Measurements from ENCODE around the gene PSAPL1.

Gene PSAPL1

DNA sequence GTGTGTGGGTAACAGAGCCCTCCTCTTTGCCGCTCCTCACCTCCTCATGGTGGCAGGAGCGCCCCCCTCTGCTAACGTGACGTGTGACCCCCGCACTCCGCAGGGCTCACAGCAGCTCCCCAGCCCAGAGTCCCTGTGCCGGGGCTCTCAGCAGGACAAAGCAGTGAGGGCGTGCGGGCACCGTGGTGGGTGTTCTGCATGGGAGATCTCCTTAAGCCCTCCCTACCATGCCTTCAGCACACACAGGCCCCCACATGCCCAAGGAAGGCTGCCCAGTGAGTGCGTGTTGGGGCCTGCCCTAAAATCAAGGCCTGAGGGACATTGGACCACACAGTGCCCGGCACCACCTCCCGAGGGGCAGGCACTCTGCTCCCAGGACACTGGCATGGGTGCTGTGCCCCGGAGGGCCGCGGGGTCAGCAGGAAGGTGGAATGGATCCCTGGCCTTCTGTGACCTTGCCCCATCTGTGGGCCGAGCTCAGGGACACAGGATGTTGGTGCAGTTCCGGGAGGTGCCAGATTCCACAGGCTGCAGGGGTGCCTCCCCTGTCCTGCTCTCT lies 10.1 kb downstream of the PSAPL1 start:
- TF ChIP-seq, protein P1, sequence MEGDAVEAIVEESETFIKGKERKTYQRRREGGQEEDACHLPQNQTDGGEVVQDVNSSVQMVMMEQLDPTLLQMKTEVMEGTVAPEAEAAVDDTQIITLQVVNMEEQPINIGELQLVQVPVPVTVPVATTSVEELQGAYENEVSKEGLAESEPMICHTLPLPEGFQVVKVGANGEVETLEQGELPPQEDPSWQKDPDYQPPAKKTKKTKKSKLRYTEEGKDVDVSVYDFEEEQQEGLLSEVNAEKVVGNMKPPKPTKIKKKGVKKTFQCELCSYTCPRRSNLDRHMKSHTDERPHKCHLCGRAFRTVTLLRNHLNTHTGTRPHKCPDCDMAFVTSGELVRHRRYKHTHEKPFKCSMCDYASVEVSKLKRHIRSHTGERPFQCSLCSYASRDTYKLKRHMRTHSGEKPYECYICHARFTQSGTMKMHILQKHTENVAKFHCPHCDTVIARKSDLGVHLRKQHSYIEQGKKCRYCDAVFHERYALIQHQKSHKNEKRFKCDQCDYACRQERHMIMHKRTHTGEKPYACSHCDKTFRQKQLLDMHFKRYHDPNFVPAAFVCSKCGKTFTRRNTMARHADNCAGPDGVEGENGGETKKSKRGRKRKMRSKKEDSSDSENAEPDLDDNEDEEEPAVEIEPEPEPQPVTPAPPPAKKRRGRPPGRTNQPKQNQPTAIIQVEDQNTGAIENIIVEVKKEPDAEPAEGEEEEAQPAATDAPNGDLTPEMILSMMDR (IDR thresholded peaks at IDR 0.05; ENCODE audit: borderline replicate concordance, insufficient read depth, low read depth, low read length), result no peak
- no peak overlapping the region for H3K4me3 ChIP-seq (ENCODE audit: low read depth, low read length)

DNA sequence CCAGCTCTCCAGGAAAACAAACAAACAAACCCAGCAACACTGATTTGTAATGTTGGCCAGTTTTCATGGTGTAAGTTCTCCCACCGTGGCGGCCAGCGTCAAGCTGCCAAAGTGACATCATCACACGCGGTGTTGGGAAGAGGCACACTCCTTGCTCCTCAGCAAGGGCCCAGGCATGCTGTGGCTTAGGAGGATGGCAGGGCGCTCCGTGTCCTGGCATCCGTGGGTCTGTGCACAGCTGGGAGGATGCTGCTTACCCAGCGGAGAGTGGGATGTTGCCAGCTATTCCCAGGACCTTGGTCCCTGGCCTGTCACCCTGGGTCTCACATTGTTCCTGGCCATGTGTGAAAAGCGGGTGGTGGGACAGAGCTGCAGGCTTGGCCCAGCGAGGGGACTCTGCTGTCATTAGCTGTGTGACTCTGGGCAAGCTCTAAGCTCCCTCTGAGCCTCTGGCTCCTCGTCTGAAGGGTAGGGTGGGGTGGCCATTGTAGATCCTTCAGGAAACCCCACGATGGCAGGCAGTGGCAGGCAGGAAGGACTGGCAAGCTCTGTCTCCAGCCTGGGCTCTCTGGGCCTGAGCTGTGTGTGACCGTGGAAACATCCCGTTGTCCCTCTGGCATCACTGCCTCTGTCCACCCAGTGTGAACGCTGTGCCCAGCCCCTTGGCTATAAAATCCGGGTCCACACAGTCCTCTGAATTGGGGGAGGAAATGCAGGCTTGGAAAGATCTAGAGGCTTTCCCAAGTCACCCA lies 10.8 kb downstream of the PSAPL1 start:
- TF ChIP-seq, protein P1 (IDR thresholded peaks at IDR 0.05; ENCODE audit: borderline replicate concordance, insufficient read depth, low read depth, low read length), result no peak
- H3K4me3 ChIP-seq (ENCODE audit: low read depth, low read length), result no peak overlapping the region

DNA sequence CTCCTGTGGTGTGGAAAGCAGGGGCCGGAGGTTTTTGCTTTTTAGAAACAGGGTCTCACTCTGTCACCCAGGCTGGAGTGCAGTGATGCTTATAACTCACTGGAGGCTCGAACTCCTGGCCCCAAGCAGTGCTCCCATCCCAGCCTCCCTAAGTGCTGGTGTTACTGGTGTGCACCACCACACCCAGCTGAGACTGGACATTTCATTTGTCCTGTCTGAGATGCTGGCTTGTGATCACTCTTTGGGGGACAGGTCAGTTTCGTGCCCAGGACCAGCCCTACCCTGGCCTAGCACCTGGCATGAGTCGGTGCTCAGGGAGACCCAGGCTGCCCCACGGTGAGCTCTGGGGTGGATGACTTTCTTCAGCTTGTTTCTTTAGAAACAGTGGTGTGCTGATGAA lies 11.3 kb downstream of the PSAPL1 start:
- no peak overlapping the region for H3K4me3 ChIP-seq (ENCODE audit: low read depth, low read length)
- TF ChIP-seq, protein P1 (IDR thresholded peaks at IDR 0.05; ENCODE audit: borderline replicate concordance, insufficient read depth, low read depth, low read length), result no peak

DNA sequence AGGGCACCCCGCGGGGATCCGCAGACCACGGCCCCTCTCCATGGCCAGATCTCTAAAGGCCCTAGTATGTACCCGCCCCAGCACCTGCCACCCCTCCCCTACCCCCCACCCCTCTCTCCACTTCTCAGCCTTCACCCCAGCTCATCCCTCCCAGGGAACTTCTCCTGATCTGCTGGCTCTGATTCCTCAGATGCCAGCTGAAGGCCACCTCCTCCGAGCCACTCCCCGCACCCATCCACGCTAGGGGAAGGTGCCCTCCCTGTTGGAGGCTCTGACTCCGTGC lies 11.9 kb downstream of the PSAPL1 start:
- H3K4me3 ChIP-seq (ENCODE audit: low read depth, low read length), result no peak overlapping the region
- TF ChIP-seq, protein P1 (IDR thresholded peaks at IDR 0.05; ENCODE audit: borderline replicate concordance, insufficient read depth, low read depth, low read length), result no peak

DNA sequence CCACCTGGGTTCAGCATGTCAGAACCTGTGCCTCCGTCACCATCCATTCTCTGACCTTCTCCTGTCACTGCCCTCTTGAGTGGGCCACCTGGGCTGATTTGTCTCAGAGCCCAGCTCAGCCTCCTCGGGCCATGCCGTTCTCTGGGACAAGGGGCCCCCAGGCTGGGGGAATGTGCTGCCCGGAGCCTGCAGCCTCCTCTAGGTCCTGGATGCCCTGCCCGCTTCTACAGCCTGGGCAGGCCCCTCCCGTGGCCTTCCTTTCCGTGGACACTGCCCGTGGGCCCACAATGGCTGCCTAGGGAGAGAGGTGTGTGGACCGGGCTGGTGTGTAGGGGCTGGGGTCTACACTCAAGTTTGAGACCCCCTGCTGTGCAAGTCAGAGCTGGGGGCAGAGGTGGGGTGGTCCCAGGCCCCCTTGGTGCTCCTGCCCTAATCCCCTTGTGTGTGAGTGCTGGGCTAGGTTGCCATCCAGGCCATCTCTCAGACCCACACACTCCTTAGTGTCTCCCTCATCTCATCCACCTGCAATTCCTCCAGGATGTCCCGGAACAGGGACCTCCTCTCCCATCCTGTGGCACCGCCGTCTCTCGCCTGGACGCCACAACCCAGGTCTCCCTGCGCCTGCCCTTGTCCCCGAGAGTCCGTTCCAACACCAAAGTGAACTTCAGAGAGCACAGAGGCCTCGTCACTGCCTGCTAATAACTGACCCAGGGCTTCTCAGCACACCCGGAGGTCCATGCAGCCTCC lies 12.4 kb downstream of the PSAPL1 start:
- TF ChIP-seq, protein P1 (IDR thresholded peaks at IDR 0.05; ENCODE audit: borderline replicate concordance, insufficient read depth, low read depth, low read length), result no peak
- no peak overlapping the region for H3K4me3 ChIP-seq (ENCODE audit: low read depth, low read length)

DNA sequence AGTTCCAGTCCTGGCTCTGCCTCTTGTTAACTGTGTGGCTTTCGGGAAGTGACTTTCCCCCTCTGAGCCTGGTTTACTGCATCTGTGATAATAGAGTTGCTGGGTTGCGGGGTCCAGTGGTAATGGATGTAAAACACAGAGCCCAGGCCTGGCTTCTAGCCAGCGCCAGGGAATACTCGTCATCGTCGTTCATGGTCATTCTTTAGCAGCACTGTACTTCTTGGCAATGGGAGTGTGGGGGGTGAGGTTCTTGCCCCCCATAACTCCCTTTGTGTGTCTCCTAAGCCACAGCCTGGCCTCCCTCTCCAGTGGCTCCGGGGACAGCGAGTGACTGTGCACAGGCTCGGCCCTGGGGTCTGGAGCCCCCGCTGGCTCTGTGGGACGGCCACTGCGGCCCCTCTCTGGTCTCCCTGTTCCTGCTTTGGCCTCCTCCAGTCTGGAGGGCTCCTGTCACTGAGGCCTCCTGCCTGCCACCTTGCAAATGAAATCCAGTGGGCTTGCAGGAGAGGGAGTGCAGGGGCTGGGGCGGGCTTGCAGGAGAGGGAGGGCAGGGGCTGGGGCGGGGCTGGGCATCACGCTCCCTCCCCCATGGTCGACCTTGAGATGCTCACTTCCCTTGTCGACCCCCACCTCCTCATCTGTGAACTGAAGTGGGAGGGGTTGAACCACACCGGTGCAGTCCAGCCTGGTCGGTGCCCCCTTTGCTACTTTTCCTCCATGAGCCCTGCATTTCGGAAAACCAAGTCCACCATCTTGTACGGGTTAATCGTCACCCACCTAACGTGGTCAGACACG lies 13.2 kb downstream of the PSAPL1 start:
- TF ChIP-seq, protein P1 (IDR thresholded peaks at IDR 0.05; ENCODE audit: borderline replicate concordance, insufficient read depth, low read depth, low read length), result no peak
- H3K4me3 ChIP-seq (ENCODE audit: low read depth, low read length), result no peak overlapping the region

All from GM12875 (cell line).